Epithelial cell of esophagus (primary cell): ENCODE data around the gene HIC1.

Experiments used
- DNase-seq: peaks from one replicate; pipeline ENCODE4 v3.0.0; 2010; ENCODE audit warnings: low read depth
- H3K4me3 ChIP-seq: 2 replicates; pipeline ENCODE4 v1.5.1; 2011; ENCODE audit warnings: mild to moderate bottlenecking, low read length, control low read depth
- TF ChIP-seq, protein P1 (sequence below): IDR thresholded peaks from 2 replicates; pipeline ENCODE4 v1.5.1; 2011; ENCODE audit warnings: low read depth, mild to moderate bottlenecking, low read length, control low read depth, inconsistent platforms; ENCODE audit not compliant: insufficient read depth; ENCODE audit errors: missing control alignments

The HIC1 gene

DNA sequence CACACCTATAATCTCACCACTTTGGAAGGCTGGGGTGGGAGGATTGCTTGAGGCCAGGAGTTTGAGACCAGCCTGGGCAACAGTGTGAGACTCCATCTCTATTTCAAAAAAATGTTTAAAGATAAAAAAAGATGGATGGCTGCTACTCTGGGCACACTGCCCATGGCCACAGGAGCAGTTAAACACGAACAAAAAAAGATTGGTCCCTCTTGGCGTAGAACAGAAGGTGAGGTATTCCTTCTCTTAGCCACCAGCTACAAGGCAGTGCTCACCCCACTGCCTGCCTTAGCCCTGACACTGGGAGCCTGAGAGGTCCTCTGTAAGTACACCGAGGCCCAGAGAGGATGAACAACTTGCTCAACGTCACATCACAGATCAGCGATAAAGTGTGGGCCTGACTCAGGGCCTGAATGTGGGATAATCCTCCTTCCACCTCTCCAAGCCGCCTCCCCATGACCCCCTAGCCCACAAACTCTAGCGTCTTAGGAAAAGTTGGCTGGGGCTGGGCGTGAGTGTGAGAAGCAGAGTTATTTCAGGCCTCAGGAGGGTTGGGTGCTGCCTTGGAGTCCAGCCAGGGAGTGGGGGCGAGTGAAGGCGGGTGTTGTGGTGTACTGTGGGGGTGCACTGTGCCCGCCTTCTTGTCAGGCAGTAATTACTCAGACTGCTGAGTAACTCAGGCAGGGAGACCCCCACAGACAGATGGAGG, 27.2 kb upstream of the HIC1 start:
- TF ChIP-seq, protein P1, sequence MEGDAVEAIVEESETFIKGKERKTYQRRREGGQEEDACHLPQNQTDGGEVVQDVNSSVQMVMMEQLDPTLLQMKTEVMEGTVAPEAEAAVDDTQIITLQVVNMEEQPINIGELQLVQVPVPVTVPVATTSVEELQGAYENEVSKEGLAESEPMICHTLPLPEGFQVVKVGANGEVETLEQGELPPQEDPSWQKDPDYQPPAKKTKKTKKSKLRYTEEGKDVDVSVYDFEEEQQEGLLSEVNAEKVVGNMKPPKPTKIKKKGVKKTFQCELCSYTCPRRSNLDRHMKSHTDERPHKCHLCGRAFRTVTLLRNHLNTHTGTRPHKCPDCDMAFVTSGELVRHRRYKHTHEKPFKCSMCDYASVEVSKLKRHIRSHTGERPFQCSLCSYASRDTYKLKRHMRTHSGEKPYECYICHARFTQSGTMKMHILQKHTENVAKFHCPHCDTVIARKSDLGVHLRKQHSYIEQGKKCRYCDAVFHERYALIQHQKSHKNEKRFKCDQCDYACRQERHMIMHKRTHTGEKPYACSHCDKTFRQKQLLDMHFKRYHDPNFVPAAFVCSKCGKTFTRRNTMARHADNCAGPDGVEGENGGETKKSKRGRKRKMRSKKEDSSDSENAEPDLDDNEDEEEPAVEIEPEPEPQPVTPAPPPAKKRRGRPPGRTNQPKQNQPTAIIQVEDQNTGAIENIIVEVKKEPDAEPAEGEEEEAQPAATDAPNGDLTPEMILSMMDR: no peak
- DNase-seq: no peak
- H3K4me3 ChIP-seq: no peak overlapping the region

DNA sequence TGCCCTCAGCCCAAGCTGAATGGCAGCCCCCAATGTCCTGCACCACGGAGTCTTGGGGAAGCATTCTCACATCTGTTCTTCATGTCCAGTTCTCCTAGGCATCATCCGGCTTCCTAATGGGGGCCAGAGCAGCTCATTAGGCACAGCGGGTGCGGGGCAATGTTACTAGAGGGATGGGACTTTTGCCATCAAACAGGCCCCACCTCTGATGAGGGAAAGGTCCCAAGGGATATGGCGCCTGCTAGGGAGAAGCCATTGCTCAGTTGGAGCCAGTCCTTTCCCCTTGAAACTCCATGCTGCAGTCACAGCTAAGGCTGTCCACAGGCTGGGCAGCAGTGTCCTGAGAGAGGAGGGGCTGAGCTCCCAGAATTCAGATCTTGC, 26.7 kb upstream of the HIC1 start:
- no peak for DNase-seq
- TF ChIP-seq, protein P1: no peak
- no peak overlapping the region for H3K4me3 ChIP-seq

DNA sequence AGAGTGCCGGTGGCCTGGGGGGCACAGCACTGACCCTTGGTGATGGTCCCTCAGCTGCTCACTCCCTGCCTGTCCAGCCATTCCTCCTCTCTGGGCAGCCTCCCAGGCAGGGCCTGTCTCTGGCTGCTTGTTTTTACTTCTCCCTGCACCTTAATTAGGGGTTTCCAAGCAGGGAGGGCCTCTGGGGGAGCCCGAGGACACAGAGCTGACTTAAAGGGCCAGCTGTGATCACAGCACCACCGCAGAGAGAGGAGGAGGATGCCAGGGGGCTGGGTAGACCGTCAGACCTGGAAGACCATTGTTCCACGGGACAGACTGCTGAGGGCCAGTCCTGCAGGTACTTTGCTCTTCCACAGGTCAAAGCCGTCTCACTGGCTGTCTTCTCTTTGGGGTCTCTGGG, 26.2 kb upstream of the HIC1 start:
- no peak overlapping the region for H3K4me3 ChIP-seq
- DNase-seq: no peak
- TF ChIP-seq, protein P1: no peak

DNA sequence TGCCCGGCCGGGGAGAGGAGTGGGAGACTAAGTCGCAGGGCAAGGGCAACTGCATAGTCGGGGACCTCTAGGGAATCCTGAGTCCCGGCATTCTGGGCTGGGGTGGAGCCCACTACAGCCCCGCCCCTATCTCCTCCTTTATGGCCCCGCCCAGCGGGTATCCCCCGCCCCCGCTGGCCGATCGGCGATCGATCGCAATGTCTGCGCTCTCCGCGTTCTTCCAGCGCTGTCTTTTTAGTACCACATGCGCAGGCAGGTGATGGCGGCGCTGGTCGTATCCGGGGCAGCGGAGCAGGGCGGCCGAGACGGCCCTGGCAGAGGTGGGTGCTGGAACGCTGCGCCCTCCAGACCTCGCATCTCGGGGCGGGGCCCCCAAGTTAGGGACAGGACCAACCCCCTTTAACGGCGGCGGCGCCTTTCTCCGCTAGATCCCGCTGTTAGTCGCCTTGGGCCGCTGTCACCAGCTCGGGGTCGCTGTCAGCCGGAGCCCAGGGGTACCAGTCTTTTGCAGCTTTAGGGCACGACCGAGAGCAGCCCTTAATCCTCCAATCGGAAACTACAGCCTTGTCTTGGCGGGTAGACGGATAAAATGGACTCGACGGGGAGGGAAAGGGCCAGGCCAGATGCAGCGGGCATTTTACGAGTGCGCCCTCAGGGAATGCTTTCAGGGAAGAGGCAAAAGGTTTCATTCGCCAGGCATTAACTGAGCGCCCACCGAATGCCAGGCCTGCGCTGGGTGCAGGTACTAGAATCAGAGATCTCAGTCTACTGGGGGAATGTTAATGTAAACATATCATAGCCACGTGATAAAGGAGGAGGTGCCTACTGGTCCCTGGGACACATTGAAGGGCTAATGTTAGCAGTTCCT, 24.8 kb upstream of the HIC1 start, which contains the start of gene DPH1:
Gene DPH1, plus strand, starts transcription at position 243 of the 868 bp plus-strand sequence. Its CDS starts 17 bp downstream, at position 260.
- peak; percentile 92 for DNase-seq
- peak within 1 kb of the TSS; percentile 100 for H3K4me3 ChIP-seq

DNA sequence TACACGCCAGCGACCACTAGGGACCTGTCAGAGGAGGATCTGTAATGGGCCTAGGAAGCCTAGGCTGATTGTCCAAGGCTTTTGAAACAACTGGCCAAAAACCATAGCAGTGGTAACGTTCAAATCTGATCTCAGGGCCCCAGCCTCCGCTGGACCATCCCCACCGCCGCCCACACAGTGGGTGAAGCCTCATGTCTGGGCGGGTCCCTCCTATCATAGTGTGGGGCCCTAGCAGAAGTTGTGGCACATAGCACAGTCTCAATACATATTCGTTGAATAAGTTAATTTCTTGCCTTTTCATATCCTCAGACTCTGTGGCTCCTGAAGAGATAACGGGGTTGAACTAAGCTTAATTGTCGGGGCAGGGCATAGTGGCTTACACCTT, 24.1 kb upstream of the HIC1 start:
- TF ChIP-seq, protein P1: peak; percentile 54
- peak overlapping the region; percentile 100 for H3K4me3 ChIP-seq
- DNase-seq: no peak

More for the DNA sequence above, 24.8 kb upstream of the HIC1 start, which contains the start of gene DPH1:
- TF ChIP-seq, protein P1: no peak

DNA sequence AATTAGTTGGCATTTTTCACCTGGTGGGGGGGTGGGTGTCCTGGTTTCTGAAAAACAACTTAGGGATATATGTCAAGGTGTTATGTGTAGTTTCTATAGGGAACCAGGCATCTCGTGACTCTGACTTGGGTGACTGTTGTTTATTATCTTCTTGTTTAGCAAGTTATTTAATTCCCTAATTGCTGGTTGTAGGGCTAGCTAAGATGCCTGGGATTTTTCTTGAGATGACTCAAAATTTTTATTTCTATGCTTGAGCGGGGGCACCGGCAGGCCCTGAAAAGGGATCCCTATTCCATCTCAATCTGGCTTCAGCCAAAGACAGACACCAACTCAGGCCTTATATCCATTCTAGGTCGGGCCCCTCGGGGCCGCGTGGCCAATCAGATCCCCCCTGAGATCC, 21.8 kb upstream of the HIC1 start:
- TF ChIP-seq, protein P1: no peak
- no peak for DNase-seq
- H3K4me3 ChIP-seq: no peak overlapping the region
